NT2/D1 (cell line): ENCODE data around the gene SPECC1L.

Experiments
- SUZ12 ChIP-seq: IDR thresholded peaks from 2 replicates; pipeline ENCODE4 v1.6.1; 2011; ENCODE audit not compliant: insufficient read length, insufficient read depth; ENCODE audit errors: extremely low read depth
- YY1 ChIP-seq: IDR thresholded peaks from 2 replicates; pipeline ENCODE4 v1.6.1; 2011; ENCODE audit not compliant: insufficient read length, insufficient read depth
- ZNF274 ChIP-seq: IDR thresholded peaks from 2 replicates; pipeline ENCODE4 v1.6.1; 2011; ENCODE audit warnings: mild to moderate bottlenecking, low read depth, low read length

- TF ChIP-seq SUZ12 (no peak), YY1 (no peak), ZNF274 (no peak)
These were observed 99.8 kb downstream of the SPECC1L start for GRCh38 chr22:24370401-24370800.
